Measurements from ENCODE around the gene OR51B6. TPM values are rescaled to one million over a fixed set of nuclear protein-coding genes. Genes with fewer than 3 reads are reported as not detected.
"Not testable (repeated sequence)": the region's sequence is repeated elsewhere in the genome, so short reads cannot be mapped to it uniquely, and the experiment has no call there.

OR51B6 gene, protein sequence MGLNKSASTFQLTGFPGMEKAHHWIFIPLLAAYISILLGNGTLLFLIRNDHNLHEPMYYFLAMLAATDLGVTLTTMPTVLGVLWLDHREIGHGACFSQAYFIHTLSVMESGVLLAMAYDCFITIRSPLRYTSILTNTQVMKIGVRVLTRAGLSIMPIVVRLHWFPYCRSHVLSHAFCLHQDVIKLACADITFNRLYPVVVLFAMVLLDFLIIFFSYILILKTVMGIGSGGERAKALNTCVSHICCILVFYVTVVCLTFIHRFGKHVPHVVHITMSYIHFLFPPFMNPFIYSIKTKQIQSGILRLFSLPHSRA
- not detected for total RNA-seq

DNA sequence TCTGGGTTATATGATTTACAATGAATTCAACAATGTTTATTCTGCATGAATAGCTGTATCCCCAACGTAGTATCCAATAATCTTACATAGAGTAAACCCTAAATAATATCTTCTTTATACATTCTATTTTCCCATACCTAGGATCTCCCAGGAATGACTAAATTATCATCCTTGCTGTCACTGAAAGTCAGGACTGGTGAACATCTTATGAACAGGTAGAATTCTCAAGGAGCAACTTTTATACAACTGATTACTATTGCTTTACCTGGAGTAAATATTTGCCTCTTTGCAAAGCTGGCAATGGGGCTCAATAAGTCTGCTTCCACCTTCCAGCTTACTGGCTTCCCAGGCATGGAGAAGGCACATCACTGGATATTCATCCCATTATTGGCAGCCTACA is at the start of gene OR51B6:
OR51B6 (plus strand) TSS at position 301 of the 400 bp plus-strand sequence; CDS start at position 301, 0 bp downstream.
- CTCF ChIA-PET = no interaction called here
- POLR2A ChIA-PET = no interaction called here

DNA sequence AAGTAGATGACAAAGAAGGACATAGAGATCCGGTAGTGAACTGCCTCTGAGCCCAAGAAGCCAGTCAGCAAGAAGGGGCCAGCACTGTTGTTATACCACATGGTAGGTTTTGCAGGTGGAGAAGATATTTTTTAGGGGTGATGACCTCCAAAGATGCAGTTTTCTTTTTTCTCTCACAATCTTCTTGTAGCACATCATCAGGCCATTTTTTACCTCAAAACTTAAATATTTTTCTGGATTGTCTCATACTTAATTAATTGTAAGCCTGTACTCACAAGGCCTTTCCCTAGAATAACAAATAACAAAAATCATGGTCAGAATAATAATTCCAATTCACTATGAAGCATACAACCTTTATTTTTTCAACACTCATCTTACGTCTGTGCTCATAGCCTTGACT is 49.5 kb upstream of the OR51B6 start, which contains the start of gene OR51B4:
OR51B4 (minus strand) TSS at position 101 of the 400 bp plus-strand sequence; CDS start at position 101, 0 bp downstream.
- ChIA-PET CTCF (no interaction called here), POLR2A (no interaction called here)

DNA sequence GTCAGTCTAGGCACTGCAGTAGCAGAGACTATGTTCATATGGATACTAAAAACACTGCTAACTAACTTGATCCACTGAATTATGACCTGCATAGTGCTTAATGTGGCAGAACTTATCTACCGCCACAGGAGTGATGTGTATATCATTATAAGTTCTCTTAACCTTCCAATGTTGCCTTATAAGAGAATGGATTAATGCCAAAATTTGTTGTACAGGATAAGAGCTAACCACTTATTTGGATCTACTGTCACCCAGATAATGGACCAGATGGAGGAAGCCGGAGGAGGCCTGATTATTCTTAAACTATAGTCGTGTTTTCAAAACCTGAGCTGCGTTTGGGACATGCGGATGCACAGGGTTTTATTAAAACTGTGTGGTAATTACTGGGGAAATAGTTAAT is 47.7 kb upstream of the OR51B6 start:
- POLR2A ChIA-PET = no interaction called here
- CTCF ChIA-PET = no interaction called here

DNA sequence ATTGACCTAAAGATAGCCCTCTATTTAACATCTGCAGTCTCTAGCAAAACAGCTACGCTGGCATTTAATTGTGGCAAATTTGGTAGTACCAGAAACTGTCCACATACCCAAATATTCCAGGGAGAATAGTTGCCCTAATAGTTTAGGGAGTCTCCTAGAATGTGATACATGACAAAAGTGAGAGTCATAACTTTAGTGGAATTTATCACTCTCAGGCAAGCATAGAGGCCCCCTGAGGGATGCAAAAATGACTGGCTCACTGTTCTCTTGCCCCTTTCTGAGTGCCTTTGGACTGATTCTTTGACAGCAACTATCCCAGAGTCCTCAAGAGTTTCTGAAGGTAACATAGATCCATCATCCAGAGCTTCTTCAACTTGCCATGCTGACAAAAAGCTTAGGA is 47.3 kb upstream of the OR51B6 start:
- ChIA-PET CTCF (no interaction called here), POLR2A (no interaction called here)

DNA sequence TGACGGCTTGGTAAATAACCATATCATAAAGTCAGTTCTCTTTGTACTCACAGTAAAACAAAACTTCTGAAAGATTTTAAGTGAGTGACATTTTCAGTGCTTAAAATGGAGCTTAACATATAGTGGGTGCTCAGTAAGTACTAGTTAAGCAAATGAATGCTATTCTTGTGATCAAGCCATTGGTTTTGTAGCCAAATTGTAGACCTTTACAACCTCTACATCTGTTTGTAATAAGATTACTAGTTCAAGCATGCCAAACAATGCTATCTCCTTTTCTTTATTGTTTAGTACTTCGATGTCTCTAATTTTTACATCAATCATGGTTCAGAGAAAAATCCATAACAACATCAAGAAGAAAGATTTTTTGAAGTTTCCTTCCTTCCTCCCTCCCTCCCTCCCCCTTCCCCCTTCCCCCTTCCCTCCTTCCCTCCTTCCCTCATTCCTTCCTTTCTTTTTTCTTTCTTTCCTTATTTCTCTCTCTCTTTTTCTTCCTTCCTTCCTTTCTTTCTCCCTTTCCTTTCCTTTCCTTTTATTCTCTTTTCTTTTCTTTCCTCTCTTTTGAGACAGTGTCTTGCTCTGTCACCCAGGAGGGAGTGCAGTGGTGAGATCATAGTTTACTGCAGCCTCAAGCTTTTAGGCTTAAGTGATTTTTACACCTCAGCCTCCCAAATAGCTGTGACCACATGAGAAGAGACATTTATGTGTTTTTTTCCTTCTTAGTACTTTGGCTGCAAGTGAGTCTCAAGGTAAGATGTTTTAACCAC is 43.9 kb upstream of the OR51B6 start:
- POLR2A ChIA-PET = no interaction called here

DNA sequence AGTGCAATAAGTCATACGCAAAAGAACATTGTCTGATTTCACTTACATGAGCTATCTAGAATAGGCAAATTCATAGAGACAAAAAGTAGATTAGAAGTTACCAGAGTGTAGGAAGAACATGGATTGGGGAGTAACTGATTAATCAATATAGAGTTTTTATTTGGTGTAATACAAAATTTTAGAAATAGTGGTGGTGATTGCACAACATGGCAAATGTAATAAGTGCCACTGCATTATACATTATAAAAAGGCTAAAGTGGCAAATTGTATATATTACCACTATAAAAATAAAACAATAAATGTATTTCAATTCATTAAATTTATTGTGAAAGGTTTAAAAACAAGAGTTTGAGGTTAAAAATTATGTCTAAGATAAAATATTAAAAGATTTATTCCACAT is 40.9 kb upstream of the OR51B6 start:
- POLR2A ChIA-PET = no interaction called here

More for the DNA sequence above, 43.9 kb upstream of the OR51B6 start:
- CTCF ChIA-PET = no interaction called here

DNA sequence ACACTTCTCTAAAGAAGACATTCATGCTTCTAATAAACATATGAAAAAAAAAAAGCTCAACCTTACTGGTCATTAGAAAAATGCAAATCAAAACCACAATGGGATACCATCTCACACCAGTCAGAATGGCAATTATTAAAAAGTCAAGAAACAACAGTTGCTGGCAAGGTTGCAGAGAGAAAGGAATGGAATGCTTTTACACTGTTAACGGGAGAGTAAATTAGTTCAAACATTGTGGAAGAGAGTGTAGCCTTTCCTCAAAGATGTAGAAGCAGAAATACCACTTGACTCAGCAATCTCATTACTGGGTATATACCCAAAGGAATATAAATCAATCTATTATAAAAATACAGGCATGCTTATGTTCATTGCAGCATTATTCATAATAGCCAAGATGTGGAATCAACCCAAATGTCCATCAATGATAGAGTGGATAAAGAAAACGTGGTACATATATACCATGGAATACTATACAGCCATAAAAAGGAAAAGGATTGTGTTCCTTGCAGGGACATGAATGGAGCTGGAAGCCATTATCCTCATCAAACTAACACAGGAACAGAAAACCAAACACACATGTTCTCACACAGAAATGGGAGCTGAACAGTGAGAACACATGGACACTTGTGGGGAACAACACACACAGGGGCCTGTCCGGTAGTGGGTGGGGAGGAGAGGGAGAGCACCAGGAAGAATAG is 37.8 kb upstream of the OR51B6 start:
- POLR2A ChIA-PET, CTCF ChIA-PET: not testable (repeated sequence)

More for the DNA sequence above, 40.9 kb upstream of the OR51B6 start:
- CTCF ChIA-PET = no interaction called here

DNA sequence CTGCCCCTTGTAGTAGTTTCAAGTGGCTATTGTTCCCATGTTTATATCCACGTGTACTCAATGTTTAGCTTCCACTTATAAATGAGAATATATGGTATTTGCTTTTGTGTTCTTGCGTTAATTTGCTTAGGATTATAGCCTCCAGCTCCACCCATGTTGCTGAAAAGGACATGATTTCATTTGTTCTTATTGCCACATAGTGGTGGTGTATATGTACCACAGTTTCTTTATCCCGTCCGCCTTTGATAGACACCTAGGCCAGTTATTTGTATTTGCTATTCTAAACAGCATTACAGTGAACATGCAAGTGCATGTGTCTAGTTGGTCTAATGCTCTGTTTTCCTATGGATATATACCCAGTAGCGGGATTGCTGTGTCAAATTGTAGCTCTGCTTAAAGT is 34.0 kb upstream of the OR51B6 start:
- ChIA-PET POLR2A (no interaction called here), CTCF (no interaction called here)

DNA sequence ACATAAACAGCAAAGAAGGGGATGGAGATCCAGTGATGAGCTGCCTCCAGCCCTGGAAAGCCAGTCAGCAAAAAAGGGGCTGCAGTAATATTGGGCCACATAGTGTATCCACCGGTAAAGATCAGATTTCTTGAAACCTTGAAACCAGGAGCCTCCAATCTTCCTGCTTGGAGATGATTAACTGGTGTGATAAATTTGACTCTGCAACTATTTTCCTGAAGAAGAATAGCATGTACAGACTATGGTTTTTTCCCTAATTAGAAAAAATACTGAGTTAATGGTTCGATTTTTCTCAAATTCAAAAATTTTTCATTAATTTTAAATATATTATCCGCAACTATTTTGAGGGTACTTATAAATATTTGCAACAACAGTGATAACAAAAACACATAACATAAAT is 27.1 kb upstream of the OR51B6 start, which contains the start of gene OR51B2:
OR51B2 (minus strand) TSS at position 101 of the 400 bp plus-strand sequence; CDS start at position 101, 0 bp downstream.
- ChIA-PET POLR2A (no interaction called here), CTCF (no interaction called here)

DNA sequence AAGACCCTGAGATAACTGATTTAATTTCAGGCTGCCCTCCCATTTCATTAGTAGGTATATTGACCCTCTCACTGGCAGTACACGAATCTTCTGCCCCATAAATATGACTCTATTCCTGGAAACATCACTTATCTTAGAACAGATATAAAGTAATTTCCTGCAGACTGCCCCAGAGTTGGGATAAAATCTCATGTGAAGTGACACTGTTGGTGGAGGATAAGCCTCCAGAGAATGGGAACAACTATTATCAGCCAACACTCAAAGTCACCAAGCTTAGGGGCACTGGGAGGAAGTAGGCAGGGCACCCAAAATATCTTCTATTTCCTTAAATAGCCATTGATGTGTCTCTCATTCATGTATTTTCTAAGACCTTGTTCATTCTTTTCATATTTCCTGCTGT is 16.1 kb upstream of the OR51B6 start:
- POLR2A ChIA-PET = interaction anchor here (0.6 kb wide), 1 partner anchor 180 kb away, joined by 3 read pairs; no protein-coding TSS in a partner anchor
- CTCF ChIA-PET = no interaction called here

DNA sequence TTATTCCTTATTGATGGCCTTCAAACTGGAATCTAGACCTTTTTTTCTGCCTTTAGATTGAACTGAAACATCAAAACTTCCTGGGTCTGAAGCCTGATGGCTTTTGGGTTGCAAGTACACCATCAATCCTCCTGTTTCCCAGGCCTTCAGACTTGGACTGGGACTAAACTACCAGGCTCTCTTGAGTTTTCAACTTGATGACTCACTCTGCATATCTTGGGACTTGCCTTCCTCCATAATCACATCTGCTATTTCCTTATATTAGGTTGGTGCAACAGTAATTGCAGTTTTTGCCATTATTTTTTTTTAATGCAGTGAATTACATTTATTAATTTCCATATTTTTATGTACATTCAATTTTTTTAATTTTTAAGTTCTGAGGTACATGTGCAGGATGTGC is 15.0 kb upstream of the OR51B6 start:
- POLR2A ChIA-PET = no interaction called here
- CTCF ChIA-PET = no interaction called here

DNA sequence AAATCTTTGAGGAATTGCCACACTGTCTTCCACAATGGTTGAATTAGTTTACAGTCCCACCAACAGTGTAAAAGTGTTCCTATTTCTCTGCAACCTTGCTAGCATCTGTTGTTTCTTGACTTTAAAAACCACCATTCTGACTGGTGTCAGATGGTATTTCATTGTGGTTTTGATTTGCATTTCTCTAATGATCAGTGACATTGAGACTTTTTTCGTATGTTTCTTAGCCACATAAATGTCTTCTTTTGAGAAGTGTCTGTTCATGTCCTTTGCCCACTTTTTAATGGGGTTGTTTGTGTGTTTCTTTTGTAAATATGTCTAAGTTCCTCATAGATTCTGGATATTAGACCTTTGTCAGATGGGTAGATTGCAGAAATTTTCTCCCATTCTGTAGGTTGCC is 14.1 kb upstream of the OR51B6 start:
- CTCF ChIA-PET, POLR2A ChIA-PET: not testable (repeated sequence)

DNA sequence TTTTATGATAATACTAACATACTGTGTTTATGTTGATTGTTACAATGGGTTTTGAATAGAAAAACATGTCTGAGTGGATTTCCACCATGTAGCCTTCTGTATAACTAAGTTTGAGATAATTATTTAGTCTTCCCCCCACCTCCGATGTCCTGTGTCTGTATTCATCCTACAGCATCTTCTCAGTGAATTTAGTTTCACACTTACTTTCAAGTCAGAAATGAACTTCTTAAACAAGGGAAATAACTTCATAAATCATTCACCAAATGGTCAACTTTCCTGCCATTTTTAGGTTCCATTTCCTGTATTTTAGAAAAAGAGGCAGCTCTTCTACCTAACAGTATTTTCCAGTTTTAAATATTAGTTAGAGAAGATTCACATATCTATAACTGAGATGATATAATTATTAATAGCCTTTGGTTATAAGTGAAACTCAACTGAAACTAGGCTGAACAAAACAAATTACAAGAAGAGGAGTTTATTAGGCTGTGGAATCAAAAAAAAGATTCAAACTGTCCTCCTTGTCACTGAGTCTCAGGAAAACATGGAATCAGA is 11.5 kb upstream of the OR51B6 start:
- ChIA-PET POLR2A (no interaction called here), CTCF (no interaction called here)

DNA sequence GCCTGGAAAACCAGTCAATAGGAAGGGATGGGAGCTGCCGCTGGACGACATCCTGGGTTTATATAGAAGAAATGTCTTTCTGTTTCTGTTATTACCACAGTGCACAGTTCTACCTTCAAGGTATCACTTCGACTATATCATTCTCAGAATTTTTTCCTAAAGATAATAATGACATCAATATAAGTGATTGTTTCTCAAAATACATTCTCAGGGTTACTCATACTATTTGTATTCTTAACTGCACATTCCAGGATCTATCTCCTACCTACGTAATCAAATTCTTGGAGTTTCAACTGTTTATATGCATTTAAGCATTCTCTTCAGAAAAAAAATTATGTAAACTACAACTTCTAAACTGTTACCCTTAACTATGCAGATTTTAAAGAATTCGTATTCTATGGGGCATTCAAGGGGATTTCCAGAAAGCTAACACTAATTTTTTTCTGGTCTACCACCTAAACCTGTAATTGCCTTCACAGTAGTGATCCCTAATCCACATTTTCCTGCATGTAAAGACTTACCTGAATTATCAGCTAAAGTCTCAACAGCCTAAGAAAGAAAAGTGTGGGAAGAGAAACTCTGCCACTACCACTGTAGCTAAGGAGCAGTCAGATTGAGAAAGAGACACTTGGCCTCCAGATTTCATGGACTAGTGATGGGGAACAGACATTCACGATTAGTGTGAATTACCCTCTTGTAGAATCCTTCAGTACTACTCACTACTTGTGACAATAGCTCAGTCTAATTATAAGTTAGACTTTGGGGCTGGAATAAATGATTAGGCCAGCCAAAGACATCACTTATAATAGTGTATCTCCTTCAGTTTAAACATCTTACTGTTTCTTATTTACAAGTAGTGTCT is 7.6 kb upstream of the OR51B6 start, which contains the start of gene OR51B5:
OR51B5 (minus strand) TSS at position 51 of the 862 bp plus-strand sequence; CDS start at position 51, 0 bp downstream.
- CTCF ChIA-PET = no interaction called here
- POLR2A ChIA-PET = no interaction called here

DNA sequence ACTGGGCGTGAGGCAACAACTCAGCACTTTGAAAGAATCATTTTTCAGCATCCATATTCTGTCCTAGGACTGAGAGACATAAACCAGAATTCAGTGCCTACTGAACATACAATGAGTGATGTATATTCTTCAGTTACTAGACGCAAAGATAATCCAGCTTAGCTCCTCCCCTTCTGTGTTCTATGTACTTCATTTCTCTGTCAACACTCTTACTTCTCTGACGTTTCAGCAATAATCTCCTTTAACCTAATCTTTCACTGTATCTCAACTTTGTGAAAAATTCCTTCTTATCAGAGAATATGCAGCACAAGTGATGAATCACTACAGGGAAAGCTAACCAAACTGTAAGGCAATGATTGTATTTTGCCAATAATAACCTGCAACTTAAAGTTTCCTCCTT is 5.5 kb upstream of the OR51B6 start:
- CTCF ChIA-PET = no interaction called here
- POLR2A ChIA-PET = no interaction called here

DNA sequence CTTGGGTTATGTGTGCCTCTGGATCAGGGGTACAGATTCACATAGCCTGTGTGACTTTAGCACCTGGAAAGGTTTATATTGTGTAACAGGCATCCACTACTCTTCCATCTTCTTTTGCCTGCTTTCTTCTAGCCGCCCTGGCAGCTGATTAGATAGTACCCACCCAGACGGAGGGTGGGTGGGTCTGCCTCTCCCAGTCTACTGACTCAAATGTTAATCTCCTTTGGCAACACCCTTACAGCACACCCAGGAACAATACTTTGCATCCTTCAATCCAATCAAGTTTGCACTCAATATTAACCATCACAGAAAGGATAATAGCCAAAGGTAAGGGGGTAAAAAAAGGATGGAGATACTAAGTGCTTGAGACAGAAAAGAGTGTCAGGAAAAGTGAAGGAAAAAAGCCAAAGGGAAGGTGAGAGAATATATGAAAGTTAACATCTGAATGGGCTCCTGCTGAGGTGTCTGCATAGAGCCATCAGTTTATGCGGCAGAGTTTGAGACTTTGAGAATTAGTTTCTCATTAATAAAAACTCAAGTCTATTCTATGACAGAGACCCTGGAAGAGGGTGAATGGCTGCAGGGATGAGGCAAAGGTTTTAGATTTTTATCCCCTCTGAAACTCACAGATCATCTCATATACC is 2.6 kb upstream of the OR51B6 start:
- CTCF ChIA-PET = no interaction called here
- POLR2A ChIA-PET = no interaction called here

DNA sequence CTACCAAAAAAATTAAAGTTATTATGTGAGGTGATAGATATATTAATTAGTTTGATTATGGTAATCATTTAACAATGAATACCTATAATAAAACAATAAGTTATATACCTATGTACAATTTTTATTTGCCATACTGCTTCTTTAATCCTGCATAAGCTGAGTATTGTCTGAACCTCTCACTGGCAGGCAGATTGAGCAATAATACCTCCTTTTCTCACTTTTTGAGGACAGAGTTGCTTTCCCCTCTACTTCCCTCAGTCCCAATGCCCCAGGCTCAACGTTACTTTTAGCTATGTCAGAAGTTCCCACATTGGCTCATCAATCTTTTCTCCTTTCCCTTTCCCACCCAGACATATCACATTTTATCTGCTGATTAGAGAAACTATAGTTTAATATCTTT is 1.8 kb upstream of the OR51B6 start:
- CTCF ChIA-PET = interaction anchor here (0.6 kb wide), 1 partner anchor 1841 kb away, joined by 5 read pairs; no protein-coding TSS in a partner anchor
- POLR2A ChIA-PET = no interaction called here

DNA sequence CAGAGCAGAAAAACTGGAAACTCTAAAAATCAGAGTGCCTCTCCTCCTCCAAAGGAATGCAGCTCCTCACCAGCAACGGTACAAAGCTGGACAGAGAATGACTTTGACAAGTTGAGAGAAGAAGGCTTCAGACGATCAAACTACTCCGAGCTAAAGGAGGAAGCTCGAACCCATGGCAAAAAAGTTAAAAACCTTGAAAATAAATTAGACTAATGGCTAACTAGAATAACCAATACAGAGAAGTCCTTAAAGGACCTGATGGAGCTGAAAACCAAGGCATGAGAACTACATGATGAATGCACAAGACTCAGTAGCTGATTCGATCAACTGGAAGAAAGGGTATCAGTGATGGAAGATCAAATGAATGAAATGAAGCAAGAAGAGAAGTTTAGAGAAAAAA is 4.7 kb downstream of the OR51B6 start:
- CTCF ChIA-PET, POLR2A ChIA-PET: not testable (repeated sequence)

DNA sequence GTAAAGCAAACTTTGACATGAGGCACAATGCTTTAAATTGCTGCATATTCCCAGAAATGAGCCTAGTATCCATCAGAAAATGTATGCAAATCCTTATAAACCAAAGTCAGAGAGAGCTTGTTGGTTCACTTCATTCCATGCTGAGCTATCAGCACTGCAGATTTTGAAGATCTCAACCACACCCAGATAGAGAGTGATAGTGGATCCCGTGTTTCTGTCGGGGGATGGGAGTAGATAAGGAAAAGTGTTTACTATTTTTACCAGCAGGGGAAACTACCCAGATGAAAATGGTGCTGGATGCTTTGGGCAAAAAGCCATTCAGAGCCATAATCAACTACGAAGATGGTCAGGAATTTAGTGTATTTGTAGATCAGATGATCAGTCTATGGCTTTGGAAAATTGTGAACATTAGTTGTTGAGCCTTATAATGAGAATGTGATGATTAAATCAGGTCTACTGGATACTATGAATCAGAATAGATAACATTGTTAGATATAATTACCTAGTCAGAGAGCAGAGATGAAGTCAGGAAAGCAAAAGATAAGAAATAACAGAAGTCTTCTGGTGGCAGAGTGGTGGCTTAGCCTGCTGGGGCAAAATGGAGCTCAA is 10.8 kb downstream of the OR51B6 start:
- ChIA-PET POLR2A (no interaction called here), CTCF (no interaction called here)

Measured in activated CD8-positive, alpha-beta memory T cell treated with anti-CD3 and anti-CD28 coated beads for 36 hours (primary cell).